T-helper 1 cell treated with Interleukin-12 subunit alpha and Interleukin-12 subunit beta and Interleukin-4 antibody, amounts not matched to agents 30 μg/mL and 1 μg/mL, for 36 hours (primary cell): ENCODE measurements around the gene TTLL12.

Experiments used
- H3K27ac Mint-ChIP-seq: one replicate; pipeline ENCODE4 v1.8.0; 2021; ENCODE audit warnings: mild to moderate bottlenecking, mixed read lengths
- H3K27me3 Mint-ChIP-seq: one replicate; pipeline ENCODE4 v1.8.0; 2021; ENCODE audit warnings: low read depth, mixed read lengths
- H3K36me3 Mint-ChIP-seq: one replicate; pipeline ENCODE4 v1.8.0; 2021; ENCODE audit warnings: low read depth, mixed read lengths
- H3K4me1 Mint-ChIP-seq: one replicate; pipeline ENCODE4 v1.8.0; 2021; ENCODE audit warnings: low read depth, mixed read lengths
- H3K4me3 Mint-ChIP-seq: one replicate; pipeline ENCODE4 v1.8.0; 2021; ENCODE audit warnings: mild to moderate bottlenecking, moderate library complexity, mixed read lengths
- H3K9me3 Mint-ChIP-seq: one replicate; pipeline ENCODE4 v1.8.0; 2021; ENCODE audit warnings: mixed read lengths

Gene TTLL12

DNA sequence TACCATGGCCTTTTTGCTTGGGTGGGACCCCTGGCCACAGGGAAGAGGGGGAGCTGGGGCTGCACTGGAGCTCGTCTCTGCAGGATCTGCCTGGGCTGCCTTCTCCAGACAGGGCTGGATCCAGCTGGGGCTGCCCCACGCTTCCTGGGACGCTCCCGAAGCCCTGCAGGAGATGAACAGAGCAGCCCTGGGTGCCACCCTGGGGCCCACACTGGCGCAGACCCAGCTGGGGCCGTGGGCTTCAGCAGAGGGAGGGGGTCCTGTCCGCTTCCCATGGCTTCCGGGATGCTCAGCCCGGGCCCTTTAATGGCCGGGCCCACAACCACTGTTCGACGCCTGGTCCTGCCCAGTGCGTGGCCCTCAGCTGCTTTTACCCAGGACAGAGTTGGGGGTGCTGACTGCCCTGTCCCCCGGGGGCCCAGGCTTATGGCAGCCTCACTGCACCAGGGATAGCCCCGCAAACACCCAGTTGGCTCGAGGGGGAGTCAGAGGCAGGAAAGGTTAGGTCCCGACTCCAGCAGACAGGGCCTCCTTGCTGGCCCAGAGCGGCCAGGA is 23.6 kb downstream of the TTLL12 start:
- Mint-ChIP-seq H3K27me3 (no peaks in the 10 kb centered on the region), H3K9me3 (no peaks in the 10 kb centered on the region), H3K4me1 (peaks cover 4% of the 10 kb centered on the region), H3K27ac (no peak overlapping the region), H3K36me3 (peaks cover 11% of the 10 kb centered on the region), H3K4me3 (no peak overlapping the region)

- no peaks in the 10 kb centered on the region for H3K27me3 Mint-ChIP-seq
- H3K9me3 Mint-ChIP-seq, result no peaks in the 10 kb centered on the region
- H3K27ac Mint-ChIP-seq, result no peak overlapping the region
- no peak overlapping the region for H3K4me3 Mint-ChIP-seq
- peaks cover 4% of the 10 kb centered on the region for H3K4me1 Mint-ChIP-seq
- peaks cover 8% of the 10 kb centered on the region for H3K36me3 Mint-ChIP-seq
Measured at GRCh38 chr22:43162412-43163150, 24.4 kb downstream of the TTLL12 start.

DNA sequence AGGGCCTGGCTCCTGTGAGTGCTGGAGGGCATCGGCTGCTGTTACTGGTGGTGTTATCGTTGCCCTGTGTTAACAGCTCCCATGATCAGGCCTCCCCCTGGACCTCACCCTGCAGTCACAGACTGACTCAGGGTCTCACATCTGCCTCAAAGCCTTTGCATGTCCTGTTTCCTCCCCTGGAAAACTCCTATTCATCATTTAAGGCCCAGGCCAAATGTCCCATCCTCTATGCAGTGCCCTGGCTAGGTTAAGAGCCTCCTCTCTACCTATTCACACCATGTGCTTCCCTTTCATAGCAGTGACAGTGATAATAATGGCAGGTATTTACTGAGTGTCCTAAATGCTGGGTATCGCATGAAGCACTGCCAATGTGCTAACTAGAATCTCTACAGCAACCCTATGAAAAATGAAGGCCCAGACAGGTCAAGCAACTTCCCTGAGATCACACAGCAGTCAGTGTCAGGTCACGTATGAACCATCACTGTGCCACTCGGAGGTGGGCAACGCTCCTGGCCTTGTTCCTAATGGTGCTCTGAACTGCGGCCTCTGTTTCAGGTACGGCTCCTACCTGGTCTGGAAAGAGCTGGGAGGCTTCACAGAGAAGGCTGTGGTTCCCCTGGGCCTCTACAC is 26.3 kb downstream of the TTLL12 start:
- Mint-ChIP-seq H3K36me3 (peaks cover 7% of the 10 kb centered on the region), H3K27ac (no peak overlapping the region), H3K27me3 (no peaks in the 10 kb centered on the region), H3K4me3 (no peak overlapping the region), H3K4me1 (peaks cover 6% of the 10 kb centered on the region), H3K9me3 (no peaks in the 10 kb centered on the region)

GRCh38 chr22:43159484-43160178 is 27.3 kb downstream of the TTLL12 start:
- Mint-ChIP-seq H3K27ac (no peak overlapping the region), H3K27me3 (no peaks in the 10 kb centered on the region), H3K4me1 (peaks cover 6% of the 10 kb centered on the region), H3K36me3 (peaks cover 7% of the 10 kb centered on the region), H3K9me3 (no peaks in the 10 kb centered on the region), H3K4me3 (no peak overlapping the region)

DNA sequence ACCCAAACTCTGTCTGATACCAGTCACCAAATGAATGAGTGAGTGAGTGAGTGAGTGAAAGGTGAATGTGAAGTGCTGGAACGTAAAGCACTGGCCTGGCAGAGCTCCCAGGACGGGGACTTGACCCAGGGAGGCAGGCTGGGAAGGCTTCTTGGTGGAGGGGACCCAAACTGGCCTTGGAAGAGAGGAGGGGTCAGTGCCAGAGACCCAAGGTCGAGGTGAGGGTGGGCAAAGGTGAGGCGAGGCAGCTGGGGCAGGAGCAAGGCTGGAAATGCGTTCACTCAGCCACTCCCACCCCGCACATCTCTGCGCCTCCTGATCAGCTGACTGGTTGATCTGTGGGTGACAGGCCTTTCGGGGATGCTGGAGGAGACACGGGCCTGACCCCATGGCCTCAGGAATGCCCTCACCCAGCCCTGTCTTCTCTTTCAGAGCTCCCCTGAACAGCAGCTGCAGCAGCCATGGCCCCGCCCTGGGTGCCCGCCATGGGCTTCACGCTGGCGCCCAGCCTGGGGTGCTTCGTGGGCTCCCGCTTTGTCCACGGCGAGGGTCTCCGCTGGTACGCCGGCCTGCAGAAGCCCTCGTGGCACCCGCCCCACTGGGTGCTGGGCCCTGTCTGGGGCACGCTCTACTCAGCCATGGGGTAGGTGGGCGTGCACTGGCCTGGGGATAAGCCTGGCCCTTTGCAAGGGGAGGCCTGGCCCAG is 28.0 kb downstream of the TTLL12 start:
- Mint-ChIP-seq H3K27me3 (no peaks in the 10 kb centered on the region), H3K4me1 (peaks cover 5% of the 10 kb centered on the region), H3K4me3 (no peak overlapping the region), H3K9me3 (no peaks in the 10 kb centered on the region), H3K27ac (no peak overlapping the region), H3K36me3 (peaks cover 4% of the 10 kb centered on the region)

DNA sequence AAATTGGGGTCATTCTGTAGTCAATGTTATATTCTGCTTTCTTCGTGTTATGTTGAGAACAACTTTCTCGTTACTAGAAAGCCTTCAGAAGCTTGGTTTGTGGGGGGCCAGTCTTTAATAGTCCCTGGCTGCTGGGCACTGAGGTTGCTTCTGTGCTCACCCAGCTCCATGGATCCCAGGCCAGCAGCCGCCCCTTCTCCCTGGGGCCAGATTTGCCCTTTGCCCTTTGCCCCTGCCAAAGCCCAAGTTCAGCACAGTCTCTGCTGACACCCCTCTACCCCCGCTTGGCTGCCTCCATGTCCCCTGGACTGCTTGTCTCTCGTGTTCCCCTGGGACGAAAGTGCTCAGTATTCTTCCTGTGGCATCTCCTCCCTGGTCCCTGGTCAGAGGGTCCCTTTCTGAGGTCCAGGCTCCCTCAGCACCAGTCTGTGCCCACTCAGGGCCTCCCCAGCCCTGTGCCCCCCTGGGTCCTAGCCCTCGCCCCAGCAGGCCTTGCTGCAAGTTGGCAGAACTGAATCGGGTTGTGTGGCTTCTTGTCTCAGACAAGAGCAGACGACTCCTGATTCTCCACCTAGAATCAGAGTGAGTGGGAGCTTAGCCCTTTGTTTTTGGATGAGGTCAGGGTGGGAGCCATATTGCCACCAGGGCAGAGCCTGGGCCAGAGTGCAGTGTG is 28.9 kb downstream of the TTLL12 start:
- Mint-ChIP-seq H3K27me3 (no peaks in the 10 kb centered on the region), H3K4me3 (no peak overlapping the region), H3K9me3 (no peaks in the 10 kb centered on the region), H3K36me3 (peaks cover 2% of the 10 kb centered on the region), H3K27ac (no peak overlapping the region), H3K4me1 (peaks cover 5% of the 10 kb centered on the region)

DNA sequence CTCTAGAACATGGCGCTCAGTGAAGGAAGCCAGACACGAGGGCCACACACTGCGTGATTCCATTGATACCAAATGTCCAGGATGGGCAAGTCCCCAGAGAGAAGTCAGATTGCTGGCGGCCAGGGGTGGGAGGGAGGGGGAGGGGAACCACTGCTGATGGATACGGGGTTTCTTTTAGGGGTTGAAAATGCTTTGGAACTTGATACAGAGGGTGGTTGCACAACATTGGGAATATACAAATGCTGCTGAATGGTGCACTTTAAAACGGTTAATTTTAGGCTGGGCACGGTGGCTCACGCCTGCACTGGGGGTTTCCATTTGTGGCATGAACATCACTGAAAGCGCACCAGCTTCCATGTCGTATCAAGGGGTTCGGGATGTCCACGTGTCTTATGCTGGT is 30.5 kb downstream of the TTLL12 start:
- peaks cover 7% of the 10 kb centered on the region for H3K4me1 Mint-ChIP-seq
- no peaks in the 10 kb centered on the region for H3K36me3 Mint-ChIP-seq
- H3K27me3 Mint-ChIP-seq, result no peaks in the 10 kb centered on the region
- no peak overlapping the region for H3K4me3 Mint-ChIP-seq
- no peaks in the 10 kb centered on the region for H3K9me3 Mint-ChIP-seq
- H3K27ac Mint-ChIP-seq, result no peak overlapping the region

GRCh38 chr22:43155789-43156188 is 31.1 kb downstream of the TTLL12 start:
- Mint-ChIP-seq H3K9me3 (no peaks in the 10 kb centered on the region), H3K4me3 (no peak overlapping the region), H3K27me3 (no peaks in the 10 kb centered on the region), H3K27ac (no peak overlapping the region), H3K4me1 (peaks cover 11% of the 10 kb centered on the region), H3K36me3 (no peaks in the 10 kb centered on the region)

DNA sequence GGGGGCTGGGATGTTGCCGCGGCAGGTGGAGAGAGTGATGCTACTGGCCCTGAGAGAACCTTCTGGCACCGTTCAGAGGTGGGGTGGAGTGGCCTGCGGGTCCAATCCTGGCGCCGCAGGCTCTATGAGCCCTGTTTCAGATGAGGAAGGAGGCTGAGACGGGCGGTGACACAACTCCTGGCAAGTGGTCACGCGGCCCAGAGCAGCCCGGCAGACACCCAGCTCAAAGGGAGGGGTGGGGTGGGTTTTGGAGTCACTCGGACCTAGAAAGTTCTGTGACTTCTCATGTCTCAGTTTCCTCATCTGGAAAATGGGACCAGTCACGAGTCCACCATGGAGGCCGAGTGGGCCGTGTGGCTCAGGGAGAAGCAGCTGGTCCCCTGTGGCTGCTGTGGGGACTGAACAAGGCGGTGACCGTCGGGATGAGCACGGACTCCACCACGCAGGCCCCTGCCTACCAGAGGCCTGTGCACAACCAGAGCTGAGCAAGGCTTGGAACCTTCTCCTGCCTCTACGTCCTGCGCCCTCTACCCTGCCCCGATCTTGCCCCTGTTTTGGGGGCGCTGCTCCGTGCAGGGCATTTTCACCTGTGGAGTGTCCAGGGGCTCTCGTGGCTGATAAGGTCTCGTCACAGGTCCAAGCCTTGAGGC is 31.9 kb downstream of the TTLL12 start:
- H3K27ac Mint-ChIP-seq, result no peak overlapping the region
- H3K27me3 Mint-ChIP-seq, result no peaks in the 10 kb centered on the region
- no peaks in the 10 kb centered on the region for H3K9me3 Mint-ChIP-seq
- H3K4me1 Mint-ChIP-seq, result peaks cover 13% of the 10 kb centered on the region
- H3K36me3 Mint-ChIP-seq, result no peaks in the 10 kb centered on the region
- H3K4me3 Mint-ChIP-seq, result no peak overlapping the region

GRCh38 chr22:43153899-43154298 is 33.0 kb downstream of the TTLL12 start:
- no peaks in the 10 kb centered on the region for H3K36me3 Mint-ChIP-seq
- peak overlapping the region; percentile 21 for H3K4me3 Mint-ChIP-seq
- no peaks in the 10 kb centered on the region for H3K27me3 Mint-ChIP-seq
- H3K9me3 Mint-ChIP-seq, result no peaks in the 10 kb centered on the region
- H3K27ac Mint-ChIP-seq, result no peak overlapping the region
- H3K4me1 Mint-ChIP-seq, result peaks cover 15% of the 10 kb centered on the region

- H3K4me3 Mint-ChIP-seq, result peak overlapping the region; percentile 93
- H3K4me1 Mint-ChIP-seq, result peaks cover 23% of the 10 kb centered on the region
- H3K27ac Mint-ChIP-seq, result peak overlapping the region; percentile 83
- H3K9me3 Mint-ChIP-seq, result no peaks in the 10 kb centered on the region
- no peaks in the 10 kb centered on the region for H3K27me3 Mint-ChIP-seq
- H3K36me3 Mint-ChIP-seq, result no peaks in the 10 kb centered on the region
Measured at GRCh38 chr22:43152357-43153071, 34.4 kb downstream of the TTLL12 start.

DNA sequence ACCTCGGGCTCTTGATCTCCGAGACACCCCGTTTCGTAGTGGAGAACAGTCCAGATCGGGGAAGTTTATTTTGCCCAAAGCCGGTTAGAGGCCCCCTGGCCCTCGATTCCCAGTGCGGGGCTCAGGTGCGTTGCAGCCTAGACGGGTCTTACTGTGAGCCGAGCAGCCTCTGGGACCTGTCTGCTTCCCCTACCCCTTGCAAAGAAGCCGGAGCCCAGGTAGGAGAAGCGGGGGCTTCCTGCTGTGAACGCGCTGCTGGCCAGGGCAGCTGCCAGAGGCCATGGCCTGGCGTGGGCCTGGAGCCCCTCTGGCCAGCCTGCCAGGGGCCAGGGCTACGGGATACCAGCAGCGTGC is 35.0 kb downstream of the TTLL12 start:
- H3K27ac Mint-ChIP-seq, result peak overlapping the region; percentile 68
- no peaks in the 10 kb centered on the region for H3K27me3 Mint-ChIP-seq
- H3K4me3 Mint-ChIP-seq, result peak overlapping the region; percentile 93
- no peaks in the 10 kb centered on the region for H3K9me3 Mint-ChIP-seq
- H3K4me1 Mint-ChIP-seq, result peaks cover 26% of the 10 kb centered on the region
- H3K36me3 Mint-ChIP-seq, result no peaks in the 10 kb centered on the region
